CD4-positive, CD25-positive, alpha-beta regulatory T cell (primary cell): Measurements from ENCODE around the gene AOPEP. TPM values are rescaled to one million over a fixed set of nuclear protein-coding genes. Genes with fewer than 3 reads are reported as not detected.
"Not testable (repeated sequence)": the region's sequence is repeated elsewhere in the genome, so short reads cannot be mapped to it uniquely, and the experiment has no call there.

ENCODE experiments used
- ATAC-seq, 2 donors: fragments of 150-1000 bp; cut with Tn5 transposase; one replicate each; pipeline ENCODE4 v1.10.0; 2021; ENCODE audit warnings: low read depth in 2 of 2, moderate number of reproducible peaks in 2 of 2, moderate library complexity in 1 of 2
- DNase-seq, 3 donors: peaks; one replicate each; pipeline versions ENCODE4 v3.0.0 to v3.0.0-alpha.2; 2012 to 2022; ENCODE audit warnings: mixed read lengths in 1 of 3
- H3K27ac ChIP-seq: one replicate; pipeline ENCODE4 v1.7.0; 2013; ENCODE audit warnings: mild to moderate bottlenecking, low read length; ENCODE audit not compliant: insufficient read depth, poor library complexity, severe bottlenecking
- H3K27me3 ChIP-seq: one replicate; pipeline ENCODE4 v1.7.0; 2013; ENCODE audit warnings: low read length; ENCODE audit not compliant: control insufficient read depth, insufficient read depth
- H3K36me3 ChIP-seq: one replicate; pipeline ENCODE4 v1.7.0; 2013; ENCODE audit warnings: mild to moderate bottlenecking, low read length, moderate library complexity; ENCODE audit not compliant: control insufficient read depth, insufficient read depth
- H3K4me1 ChIP-seq: 2 replicates; pipeline ENCODE4 v1.7.0; 2013; ENCODE audit warnings: mild to moderate bottlenecking, low read length; ENCODE audit not compliant: insufficient read depth, control insufficient read depth, poor library complexity, severe bottlenecking
- H3K4me3 ChIP-seq: one replicate; pipeline ENCODE4 v1.7.0; 2013; ENCODE audit warnings: low read depth, mild to moderate bottlenecking, low read length, moderate library complexity
- H3K9me3 ChIP-seq, 2 experiments: 1 replicate in 1 of 2; 2 replicates in 1 of 2; pipeline ENCODE4 v1.7.0; 2013; ENCODE audit warnings: low read length in 2 of 2, mild to moderate bottlenecking in 1 of 2, moderate library complexity in 1 of 2; ENCODE audit not compliant: control insufficient read depth in 2 of 2
- H3K27ac Mint-ChIP-seq, 3 donors: one replicate each; pipeline ENCODE4 v1.8.0; 2020 to 2022; ENCODE audit warnings: mild to moderate bottlenecking in 3 of 3, mixed read lengths in 3 of 3, moderate library complexity in 2 of 3
- H3K27me3 Mint-ChIP-seq: one replicate; pipeline ENCODE4 v1.8.0; 2022; ENCODE audit warnings: mild to moderate bottlenecking, mixed read lengths
- H3K36me3 Mint-ChIP-seq: one replicate; pipeline ENCODE4 v1.8.0; 2020; ENCODE audit warnings: mixed read lengths
- H3K4me1 Mint-ChIP-seq, 4 donors: one replicate each; pipeline ENCODE4 v1.8.0; 2020 to 2022; ENCODE audit warnings: mixed read lengths in 4 of 4, mild to moderate bottlenecking in 1 of 4
- H3K4me3 Mint-ChIP-seq, 4 donors: one replicate each; pipeline ENCODE4 v1.8.0; 2020 to 2022; ENCODE audit warnings: mild to moderate bottlenecking in 4 of 4, mixed read lengths in 4 of 4, moderate library complexity in 3 of 4
- H3K9me3 Mint-ChIP-seq, 7 donors: one replicate each; pipeline ENCODE4 v1.8.0; 2020 to 2022; ENCODE audit warnings: mixed read lengths in 7 of 7, mild to moderate bottlenecking in 3 of 7, moderate library complexity in 2 of 7
- polyA plus RNA-seq, 4 donors: library from polyadenylated mRNA; unstranded; fragments of 300-500 nt; fragmentation: Illumina TruSeq; gene quantifications; one replicate each; pipeline ENCODE4 v1.2.3, GENCODE V29; 2021
- total RNA-seq: library from RNA; stranded (reverse); gene quantifications from one replicate; pipeline ENCODE4 v1.2.3, GENCODE V29; 2022

Gene AOPEP
- total and polyA plus RNA-seq, 5 donors from 2014 or later, result 4.6 to 12.9 (median 6.4) TPM

DNA sequence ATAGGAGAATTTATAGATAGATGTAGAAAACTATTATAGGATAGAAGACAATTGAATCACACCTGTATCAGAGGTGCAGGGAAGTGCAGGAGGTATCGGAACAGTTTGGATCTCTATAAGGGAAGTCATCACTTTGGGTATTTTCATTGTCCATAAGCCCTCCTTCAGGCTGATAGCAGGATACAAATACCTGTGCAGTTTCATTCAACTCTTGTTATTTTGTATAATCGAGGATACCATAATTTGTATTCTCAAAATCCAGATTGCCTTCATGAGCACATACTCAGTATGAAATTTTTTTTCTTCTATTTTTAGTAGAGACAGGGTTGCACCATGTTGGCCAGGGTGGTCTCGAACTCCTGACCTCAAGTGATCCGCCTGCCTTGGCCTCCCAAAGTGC is 289.1 kb downstream of the AOPEP start:
- no peak overlapping the region for H3K4me3 Mint-ChIP-seq
- H3K36me3 Mint-ChIP-seq, result peaks cover 9% of the 10 kb centered on the region
- Histone ChIP-seq H3K4me3 (no peak overlapping the region), H3K27ac (no peak overlapping the region), H3K9me3 (no peaks in the 10 kb centered on the region), H3K27me3 (no peaks in the 10 kb centered on the region), H3K4me1 (no peaks in the 10 kb centered on the region), H3K36me3 (peaks cover 3% of the 10 kb centered on the region)
- H3K27ac Mint-ChIP-seq, result no peak overlapping the region
- ATAC-seq (no peak), DNase-seq (no peak)
- H3K9me3 Mint-ChIP-seq, result no peaks in the 10 kb centered on the region
- H3K4me1 Mint-ChIP-seq, result peaks cover 0 to 5% (median 0%) of the 10 kb centered on the region in 4 donors
- H3K27me3 Mint-ChIP-seq, result no peaks in the 10 kb centered on the region

DNA sequence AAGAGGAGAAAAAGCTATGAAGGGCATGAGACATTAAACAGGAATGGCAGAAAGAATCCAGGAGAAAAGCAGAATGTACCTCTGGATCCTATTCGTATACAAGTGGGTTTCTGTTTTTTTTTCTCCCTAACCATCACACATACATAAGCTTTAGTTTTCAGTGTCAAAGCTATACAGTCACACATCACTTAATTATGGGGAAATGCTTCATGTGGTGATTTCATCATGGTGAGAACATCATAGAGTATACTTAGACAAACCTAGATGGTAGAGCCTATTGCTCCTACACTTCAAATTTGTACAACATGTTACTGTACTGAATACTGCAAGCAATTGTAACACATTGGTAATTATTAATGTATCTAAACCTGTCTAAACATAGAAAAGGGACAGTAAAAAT is 290.6 kb downstream of the AOPEP start:
- no peak overlapping the region for H3K27ac ChIP-seq
- no peaks in the 10 kb centered on the region for H3K4me1 ChIP-seq
- H3K36me3 ChIP-seq, result peaks cover 3% of the 10 kb centered on the region
- ATAC-seq (no peak), DNase-seq (no peak)
- Mint-ChIP-seq H3K9me3 (no peaks in the 10 kb centered on the region), H3K4me1 (no peaks in the 10 kb centered on the region), H3K27ac (no peak overlapping the region), H3K36me3 (peaks cover 9% of the 10 kb centered on the region), H3K27me3 (no peaks in the 10 kb centered on the region), H3K4me3 (no peak overlapping the region)
- no peak overlapping the region for H3K4me3 ChIP-seq
- H3K27me3 ChIP-seq, result no peaks in the 10 kb centered on the region
- no peaks in the 10 kb centered on the region for H3K9me3 ChIP-seq

DNA sequence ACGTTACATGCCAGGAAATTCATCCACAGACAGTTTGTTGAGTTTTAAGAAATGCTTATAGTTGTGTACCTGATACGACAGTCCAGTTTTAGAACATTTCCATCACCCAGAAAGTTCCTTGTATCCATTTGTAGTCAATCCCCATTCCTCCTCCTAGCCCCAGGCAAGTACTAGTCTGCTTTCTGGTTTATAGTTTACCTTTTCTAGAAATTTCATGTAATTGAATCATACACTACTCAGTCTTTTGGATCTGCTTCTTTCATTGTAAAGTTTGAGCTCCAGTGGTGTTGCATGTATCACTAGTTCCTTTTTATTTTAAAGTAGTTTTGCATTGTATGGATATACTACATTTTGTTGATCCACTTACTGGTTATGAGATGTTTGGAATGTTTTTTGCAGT is 291.2 kb downstream of the AOPEP start:
- no peaks in the 10 kb centered on the region for H3K4me1 Mint-ChIP-seq

DNA sequence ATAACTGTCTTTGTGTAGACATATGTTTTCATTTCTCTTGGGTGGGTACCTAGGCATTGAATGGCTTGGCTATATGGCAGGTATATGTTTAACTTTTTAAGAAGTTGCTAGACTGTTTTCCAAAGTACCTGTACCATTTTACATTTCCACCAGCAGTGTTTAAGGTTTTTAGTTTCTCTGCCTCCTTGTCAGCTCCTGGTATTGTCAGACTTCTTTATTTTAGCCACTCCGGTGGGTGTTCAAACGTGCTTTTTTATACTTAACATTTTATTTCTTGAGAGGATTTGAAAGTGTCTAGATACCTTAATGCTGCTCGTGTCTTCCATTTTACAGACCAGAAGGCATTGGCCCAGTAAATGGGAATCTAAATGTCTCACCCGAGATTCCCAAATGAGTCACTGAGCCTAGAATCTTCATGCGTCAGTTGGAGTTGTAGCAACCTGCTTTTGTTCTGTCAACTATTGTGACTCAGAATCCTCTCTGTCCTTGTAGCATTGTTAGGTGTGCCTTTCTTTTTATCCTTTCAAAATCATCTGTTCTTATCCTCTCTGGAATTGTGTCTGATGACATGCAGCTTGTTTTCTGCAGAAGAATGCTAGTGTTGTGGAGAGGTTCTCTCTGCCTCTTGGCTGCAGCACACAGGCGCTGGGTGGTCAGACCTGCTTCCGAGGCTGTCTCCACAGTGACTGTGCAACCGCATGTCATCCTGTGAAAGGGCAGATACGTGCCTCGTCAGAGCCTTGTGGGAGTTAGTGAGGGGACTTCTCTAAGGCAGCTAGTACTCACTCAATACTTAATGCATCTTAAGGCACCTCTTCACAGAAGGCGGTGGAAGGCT is 291.8 kb downstream of the AOPEP start:
- no peak for DNase-seq
- H3K4me3 Mint-ChIP-seq, result no peak overlapping the region
- H3K9me3 Mint-ChIP-seq, result no peaks in the 10 kb centered on the region
- ATAC-seq, result no peak
- no peak overlapping the region for H3K27ac ChIP-seq
- H3K27me3 Mint-ChIP-seq, result no peaks in the 10 kb centered on the region
- H3K36me3 Mint-ChIP-seq, result peaks cover 9% of the 10 kb centered on the region
- no peak overlapping the region for H3K27ac Mint-ChIP-seq
- no peaks in the 10 kb centered on the region for H3K9me3 ChIP-seq
- no peaks in the 10 kb centered on the region for H3K4me1 Mint-ChIP-seq
- no peaks in the 10 kb centered on the region for H3K27me3 ChIP-seq
- H3K4me3 ChIP-seq, result no peak overlapping the region
- H3K4me1 ChIP-seq, result no peaks in the 10 kb centered on the region
- H3K36me3 ChIP-seq, result peaks cover 3% of the 10 kb centered on the region

More for the DNA sequence above, 291.2 kb downstream of the AOPEP start:
- no peak for ATAC-seq
- no peak for DNase-seq
- Mint-ChIP-seq H3K4me3 (no peak overlapping the region), H3K9me3 (no peaks in the 10 kb centered on the region), H3K27ac (no peak overlapping the region), H3K27me3 (no peaks in the 10 kb centered on the region), H3K36me3 (peaks cover 9% of the 10 kb centered on the region)
- H3K36me3 ChIP-seq, result peaks cover 3% of the 10 kb centered on the region
- no peaks in the 10 kb centered on the region for H3K4me1 ChIP-seq
- H3K9me3 ChIP-seq, result no peaks in the 10 kb centered on the region
- no peak overlapping the region for H3K27ac ChIP-seq
- no peaks in the 10 kb centered on the region for H3K27me3 ChIP-seq
- no peak overlapping the region for H3K4me3 ChIP-seq

DNA sequence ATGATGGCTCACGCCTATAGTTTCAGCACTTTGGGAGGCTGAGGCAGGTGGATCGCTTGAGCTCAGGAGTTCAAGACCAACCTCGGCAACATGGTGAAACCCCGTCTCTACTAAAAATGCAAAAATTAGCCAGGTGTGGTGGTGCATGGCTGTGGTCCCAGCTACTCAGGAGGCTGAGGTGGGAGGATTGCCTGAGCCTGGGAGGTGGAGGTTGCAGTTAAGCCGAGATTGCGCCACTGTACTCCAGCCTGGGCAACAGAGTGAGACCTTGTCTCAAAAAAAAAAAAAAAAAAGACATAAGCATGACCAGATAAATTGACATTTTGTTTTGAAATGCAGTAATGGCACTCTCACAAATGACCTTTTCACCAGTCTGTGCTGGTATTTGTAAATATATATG is 294.1 kb downstream of the AOPEP start:
- H3K27ac Mint-ChIP-seq, H3K4me1 ChIP-seq, H3K36me3 ChIP-seq, ATAC-seq, H3K27me3 ChIP-seq, H3K27me3 Mint-ChIP-seq, H3K27ac ChIP-seq, H3K9me3 ChIP-seq, H3K9me3 Mint-ChIP-seq, H3K4me3 Mint-ChIP-seq, H3K4me1 Mint-ChIP-seq, H3K4me3 ChIP-seq, DNase-seq: not testable (repeated sequence)
- peaks cover 14% of the 10 kb centered on the region for H3K36me3 Mint-ChIP-seq

DNA sequence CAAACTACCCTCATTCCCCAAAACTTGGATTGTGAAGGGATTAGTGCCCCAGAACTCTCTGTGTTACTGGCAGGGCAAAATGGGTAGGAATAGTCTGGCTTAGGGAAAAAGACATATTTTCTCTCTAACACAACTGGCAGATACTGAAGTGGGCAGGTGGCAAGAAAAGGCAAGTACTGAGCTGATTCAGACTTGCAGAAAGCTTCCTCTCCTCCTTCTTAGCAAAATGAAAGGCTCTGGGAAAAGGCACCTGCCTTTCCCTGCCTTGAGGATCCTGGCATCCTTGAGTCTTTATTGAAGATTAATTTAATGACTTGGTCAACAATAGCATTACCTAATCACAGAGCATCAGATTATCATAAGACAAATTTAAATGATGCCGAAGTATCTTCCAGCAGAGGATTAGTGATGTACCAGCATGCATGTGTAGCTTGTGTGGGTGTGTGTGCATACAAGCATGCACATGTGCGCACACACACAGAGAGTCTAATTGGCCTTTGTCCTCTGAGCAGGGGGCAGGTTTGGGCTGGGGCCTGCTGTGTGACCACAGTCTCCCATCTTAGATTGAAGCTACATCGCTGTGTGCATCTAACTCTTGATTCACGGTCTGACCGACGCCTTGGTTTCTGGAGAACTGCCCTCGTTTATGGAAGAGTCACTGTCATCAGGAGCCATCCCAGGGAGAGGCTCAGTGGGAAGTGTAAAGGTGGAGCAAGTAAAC is 294.8 kb downstream of the AOPEP start:
- no peaks in the 10 kb centered on the region for H3K9me3 ChIP-seq
- Mint-ChIP-seq H3K4me1 (no peaks in the 10 kb centered on the region), H3K36me3 (peaks cover 14% of the 10 kb centered on the region), H3K9me3 (no peaks in the 10 kb centered on the region), H3K27me3 (no peaks in the 10 kb centered on the region), H3K4me3 (peak overlapping the region in 1 of 4 donors; percentile 41), H3K27ac (no peak overlapping the region)
- no peaks in the 10 kb centered on the region for H3K27me3 ChIP-seq
- ATAC-seq, result no peak
- no peak overlapping the region for H3K4me3 ChIP-seq
- peaks cover 3% of the 10 kb centered on the region for H3K36me3 ChIP-seq
- H3K4me1 ChIP-seq, result no peaks in the 10 kb centered on the region
- no peak overlapping the region for H3K27ac ChIP-seq
- DNase-seq, result no peak

DNA sequence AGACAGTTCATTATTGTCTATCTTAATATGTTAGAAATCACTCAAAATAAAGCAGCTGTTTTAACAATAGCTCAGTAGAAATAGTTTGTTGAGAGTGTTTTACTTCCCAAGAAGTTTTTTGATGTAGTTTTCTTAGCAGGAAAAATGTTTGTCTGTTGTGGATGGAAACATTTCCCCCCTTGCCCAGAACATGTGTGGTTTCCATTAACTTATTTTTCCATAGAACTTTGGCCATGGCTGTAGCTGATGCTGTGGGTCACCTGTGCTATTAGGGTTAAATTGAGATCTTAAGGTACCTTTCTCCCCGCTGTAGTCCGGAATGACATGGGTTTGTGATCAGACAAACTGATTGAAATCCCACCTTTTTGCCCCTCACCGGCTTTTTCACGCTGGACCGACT is 296.2 kb downstream of the AOPEP start:
- Mint-ChIP-seq H3K27me3 (no peaks in the 10 kb centered on the region), H3K36me3 (peaks cover 12% of the 10 kb centered on the region), H3K27ac (no peak overlapping the region), H3K9me3 (no peaks in the 10 kb centered on the region), H3K4me1 (no peaks in the 10 kb centered on the region), H3K4me3 (no peak overlapping the region)
- Histone ChIP-seq H3K4me3 (no peak overlapping the region), H3K4me1 (no peaks in the 10 kb centered on the region), H3K36me3 (peaks cover 3% of the 10 kb centered on the region), H3K9me3 (no peaks in the 10 kb centered on the region), H3K27ac (no peak overlapping the region), H3K27me3 (no peaks in the 10 kb centered on the region)
- DNase-seq, result no peak
- no peak for ATAC-seq
